GM18873 (cell line): ENCODE results near the gene CKM.

Experiments
- ATAC-seq: cut with Tn5 transposase; IDR thresholded peaks from one replicate; pipeline ENCODE4 v1.9.1; 2021; ENCODE audit warnings: mild to moderate bottlenecking, moderate library complexity, moderate number of reproducible peaks; ENCODE audit not compliant: unreplicated experiment, low FRiP score

CKM gene

DNA sequence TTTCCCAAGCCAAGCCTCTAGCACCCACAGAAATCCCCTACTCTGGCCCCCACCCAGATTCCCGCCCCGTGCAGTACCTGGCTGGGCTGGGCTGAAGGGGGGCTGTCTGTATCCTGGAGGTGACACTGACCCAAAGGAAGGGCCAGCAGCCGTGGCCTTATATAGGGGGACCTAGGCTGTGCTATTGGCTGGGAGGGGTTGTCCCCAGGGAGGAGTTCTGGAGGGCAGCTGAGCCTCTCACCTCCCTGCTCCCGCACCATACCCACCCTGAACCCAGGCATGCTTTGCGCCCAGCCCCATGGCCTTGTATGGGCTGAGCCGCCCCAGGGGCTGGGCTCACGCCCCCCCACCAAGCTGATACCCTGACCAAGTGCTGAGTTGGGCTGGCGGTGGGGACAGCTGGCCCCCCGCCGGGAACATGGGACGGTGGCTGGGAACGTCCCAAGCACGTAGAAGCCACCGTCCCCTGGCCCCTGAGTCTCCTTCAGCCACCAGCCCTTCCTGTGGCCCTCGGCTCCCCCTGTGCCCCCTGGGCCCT is at the start of gene CKM:
TSS of gene CKM (minus strand) at position 132 of the 538 bp plus-strand sequence. CDS start 3,162 bp downstream, outside the sequence.
- no peak for ATAC-seq

DNA sequence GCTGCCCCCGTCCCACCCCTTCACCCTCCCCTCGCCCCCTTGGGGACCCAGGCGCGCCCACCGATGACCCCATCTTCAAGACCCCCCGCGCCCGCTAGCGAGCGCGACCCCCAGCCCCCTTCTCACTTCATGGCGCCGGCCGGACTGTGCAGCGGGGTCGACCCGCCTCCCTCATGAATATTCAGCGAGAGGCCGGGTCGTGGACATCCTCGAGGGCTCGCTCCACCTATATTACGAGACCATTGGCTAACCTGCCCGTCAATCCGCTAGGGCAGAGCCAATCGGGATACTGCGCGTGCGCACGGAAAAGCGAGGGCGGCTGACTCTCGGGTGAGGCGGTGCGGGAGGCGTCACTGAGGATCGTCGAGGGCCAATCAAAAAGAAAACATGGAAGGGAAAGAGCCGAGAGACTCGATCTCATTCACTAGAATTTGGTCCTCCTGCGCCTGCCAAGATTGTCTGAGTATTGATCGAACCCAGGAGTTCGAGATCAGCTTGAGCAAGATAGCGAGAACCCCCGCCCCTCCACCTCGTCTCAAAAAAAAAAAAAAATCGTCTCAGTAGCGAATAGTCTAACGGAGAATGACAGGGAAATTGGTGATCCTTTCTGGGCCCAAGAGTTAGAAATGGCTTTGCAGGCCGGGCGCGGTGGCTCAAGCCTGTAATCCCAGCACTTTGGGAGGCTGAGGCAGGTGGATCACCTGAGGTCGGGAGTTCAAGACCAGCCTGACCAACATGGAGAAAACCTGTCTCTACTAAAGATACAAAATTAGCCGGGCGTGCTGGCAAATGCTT is 47.9 kb upstream of the CKM start, which contains the start of gene ERCC2:
TSS of gene ERCC2 (minus strand) at position 164 of the 795 bp plus-strand sequence. CDS start at position 131, 33 bp downstream.
- peak; percentile 91 for ATAC-seq

DNA sequence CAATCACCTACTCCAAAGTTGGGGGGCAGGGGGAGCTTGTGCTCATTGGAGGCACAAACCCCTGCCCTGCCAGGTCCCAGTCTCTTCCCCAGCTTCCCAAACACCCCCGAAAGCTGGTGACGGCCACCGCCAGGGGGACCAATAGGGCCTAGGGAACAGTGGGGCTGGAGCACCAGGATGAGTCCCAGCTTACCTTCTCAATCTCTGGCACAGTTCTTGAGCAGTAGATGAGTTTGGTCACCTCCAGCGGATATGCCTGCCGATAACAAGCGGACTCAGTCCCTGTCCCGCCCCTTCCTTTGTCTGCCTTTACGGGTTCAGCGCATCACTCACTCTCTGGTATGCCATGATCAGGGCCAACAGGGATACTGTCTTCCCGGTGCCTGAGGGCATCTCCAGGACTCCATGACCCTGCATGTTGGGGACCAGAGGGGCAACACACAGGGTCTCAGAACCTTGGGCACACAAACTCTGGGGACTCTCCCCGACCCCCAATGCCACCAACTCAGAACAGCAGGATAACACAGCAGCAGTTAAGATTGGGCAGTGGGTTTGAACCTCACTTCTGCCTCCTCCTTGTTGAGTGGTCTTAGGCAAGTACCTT is 46.2 kb upstream of the CKM start:
- ATAC-seq, result no peak

DNA sequence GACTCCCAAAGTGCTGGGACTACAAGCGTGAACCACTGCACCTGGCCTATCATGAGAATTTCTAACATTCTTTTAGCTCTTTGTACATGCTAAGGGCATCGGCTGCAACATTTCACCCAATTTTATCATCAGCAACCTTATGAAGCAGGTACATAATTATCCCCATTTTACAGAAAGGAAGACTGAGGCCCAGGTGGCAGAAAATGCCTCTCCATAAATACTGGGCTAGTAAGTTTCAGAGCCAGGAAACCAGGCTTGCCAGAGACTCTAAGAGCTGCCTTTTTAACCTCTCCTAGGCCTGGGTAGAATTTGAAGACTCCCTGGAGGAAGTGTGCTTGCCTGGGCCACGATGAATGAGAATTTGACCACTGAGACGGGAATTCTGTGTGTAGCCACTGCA is 45.5 kb upstream of the CKM start:
- no peak for ATAC-seq

DNA sequence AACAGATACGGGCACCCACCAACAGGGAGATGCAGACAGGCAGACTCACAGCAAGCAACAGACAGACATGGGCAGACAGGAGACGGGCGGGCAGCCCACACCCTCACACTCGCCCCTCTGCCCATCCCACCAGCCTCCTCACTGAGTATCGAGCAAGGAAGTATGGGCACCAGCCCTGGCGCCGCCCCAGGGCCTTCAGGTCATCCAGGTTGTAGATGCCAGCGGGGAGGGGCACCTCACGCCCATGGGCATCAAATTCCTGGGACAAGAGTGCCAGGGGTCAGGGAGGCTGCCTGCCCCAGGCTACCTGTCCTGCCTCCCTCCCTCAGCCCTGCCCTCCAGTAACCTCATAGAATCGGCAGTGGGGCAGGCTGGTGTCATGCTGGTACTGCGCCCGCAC is 42.0 kb upstream of the CKM start:
- no peak for ATAC-seq

DNA sequence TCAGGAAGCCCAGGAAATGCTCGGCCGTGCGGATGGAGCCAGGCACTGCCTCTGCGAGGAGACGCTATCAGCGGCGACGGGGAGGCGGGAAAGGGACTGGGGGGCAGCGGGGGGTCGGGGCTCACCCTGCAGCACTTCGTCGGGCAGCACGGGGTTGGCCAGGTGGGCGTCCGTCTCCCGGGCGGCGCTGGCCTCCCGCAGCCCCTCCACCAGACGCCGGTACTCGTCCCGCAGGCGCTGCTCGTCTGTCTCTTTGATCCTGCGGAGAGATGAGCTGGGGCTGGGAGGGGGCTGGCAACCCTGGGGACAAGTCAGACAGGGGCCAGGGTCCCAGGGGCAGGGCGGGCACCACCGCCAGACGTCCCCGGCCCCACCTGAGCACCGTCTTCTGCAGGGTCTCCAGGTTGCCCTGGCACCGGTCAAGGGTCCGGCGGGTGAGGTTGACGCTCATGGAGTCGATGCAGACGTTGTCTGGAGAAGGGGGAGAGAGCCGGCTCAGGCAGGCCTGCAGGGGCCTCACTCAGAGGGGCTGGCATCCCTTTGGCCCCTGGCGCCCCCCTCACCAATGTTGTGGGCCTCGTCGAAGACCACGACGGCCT is 41.3 kb upstream of the CKM start:
- ATAC-seq, result no peak

DNA sequence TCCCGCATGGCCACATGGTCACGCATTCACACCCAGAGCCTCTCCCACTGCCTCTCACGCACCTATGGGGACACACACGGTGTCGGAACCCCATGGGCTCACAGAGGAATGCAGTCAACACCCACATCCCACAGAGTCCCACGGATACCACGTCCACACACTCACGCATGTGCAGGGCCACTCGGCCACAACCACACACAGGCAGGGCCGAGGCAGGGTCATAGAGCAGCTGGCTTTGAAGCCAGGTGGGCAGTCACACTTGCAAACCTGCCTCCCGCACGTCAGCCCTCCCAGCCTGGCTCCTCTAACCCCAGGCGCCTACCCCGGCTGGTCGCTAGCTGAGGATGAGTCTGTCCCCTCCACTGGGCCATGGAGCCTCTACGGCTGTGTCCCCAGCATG is 39.6 kb upstream of the CKM start:
- ATAC-seq, result no peak

DNA sequence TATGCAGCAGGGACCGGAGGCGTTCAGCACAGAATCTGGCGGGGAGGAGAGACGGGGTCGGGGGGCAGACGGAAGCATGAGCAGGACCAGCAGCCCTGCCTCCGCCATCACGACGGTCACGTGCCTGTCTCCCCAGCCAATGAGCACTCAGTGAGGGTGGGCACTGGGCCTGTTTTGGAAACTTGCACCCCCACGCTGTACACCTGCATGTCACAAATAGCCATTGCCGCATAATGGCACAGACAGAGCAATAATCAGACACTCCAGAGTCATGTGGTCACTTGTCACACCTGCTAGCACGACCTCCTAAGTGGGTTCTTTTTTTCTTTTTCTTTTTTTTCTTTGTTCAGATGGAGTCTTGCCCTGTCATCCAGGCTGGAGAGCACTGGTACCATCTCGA is 38.9 kb upstream of the CKM start:
- ATAC-seq, result no peak

DNA sequence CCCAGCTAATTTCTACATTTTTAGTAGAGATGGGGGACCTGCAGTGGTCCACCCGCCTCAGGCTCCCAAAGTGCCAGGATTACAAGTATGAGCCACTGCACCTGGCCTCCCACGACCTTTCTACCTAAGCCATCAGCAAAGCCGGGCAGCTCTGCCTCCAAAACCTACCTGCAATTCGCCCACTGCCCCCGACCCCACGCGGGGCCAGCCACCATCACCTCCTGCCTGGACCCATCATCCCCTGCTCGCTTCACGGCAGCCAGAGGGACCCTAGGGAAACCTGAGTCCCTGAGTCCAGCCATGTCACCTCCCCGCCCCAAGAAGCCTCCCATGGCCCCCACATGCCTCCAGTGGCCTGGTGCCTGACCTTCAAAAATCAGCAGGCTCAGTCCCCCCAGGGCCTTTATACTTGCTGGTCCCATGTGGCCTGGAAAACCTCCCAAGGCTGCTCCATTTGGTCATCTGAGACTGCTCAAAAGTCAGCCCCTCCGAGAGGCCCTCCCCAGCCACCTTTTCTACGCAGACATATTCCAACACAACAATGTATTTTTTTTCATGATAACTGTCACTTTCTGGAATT is 35.6 kb upstream of the CKM start:
- ATAC-seq, result no peak

DNA sequence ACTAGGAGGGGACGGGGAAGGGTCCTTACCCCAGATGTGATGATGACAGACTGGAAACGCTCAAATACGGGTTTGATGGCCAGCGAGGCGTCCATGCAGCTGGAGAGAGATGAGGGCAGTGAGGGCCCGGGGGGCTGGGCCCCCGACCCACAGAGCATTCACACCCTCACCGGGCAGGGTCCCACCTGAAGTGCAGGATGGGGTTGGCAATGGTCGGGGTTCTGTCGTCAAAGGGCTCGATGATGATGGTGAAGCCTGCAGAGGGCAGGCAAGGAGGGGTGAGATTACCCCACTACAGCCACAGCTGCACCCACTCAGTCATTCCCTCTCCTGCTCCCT is 34.7 kb upstream of the CKM start:
- ATAC-seq, result no peak

DNA sequence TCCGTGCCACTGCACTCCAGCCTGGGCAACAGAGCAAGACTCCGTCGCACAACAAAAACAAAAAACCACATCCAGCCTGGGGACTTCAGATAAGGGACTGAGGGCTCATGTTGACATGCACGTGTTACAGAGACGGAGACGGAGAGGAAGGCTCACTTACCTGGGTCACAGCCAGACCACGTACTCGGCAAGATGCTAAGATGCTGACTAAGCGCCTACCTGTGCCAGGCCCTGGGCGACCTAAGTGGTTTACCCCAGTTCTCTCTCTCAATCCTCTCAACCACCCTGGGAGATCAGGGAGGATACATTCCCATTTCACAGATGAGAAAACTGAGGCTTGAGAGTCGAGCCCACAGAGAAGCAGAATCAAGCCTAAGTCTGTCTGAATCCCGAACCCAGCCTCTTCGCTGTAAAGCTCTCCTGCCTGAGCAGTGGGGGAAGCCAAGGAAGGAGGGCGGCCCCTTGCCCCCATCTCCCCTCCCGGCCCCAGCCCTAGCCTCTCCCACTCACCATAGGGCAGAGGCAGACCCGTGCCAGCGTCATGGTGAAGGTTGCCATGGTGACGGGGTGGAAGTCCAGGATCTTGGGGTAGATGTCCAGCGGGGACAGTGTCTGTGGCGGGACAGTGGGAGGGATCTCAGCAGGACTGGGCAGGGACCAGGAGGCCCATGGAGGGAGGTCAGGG is 34.2 kb upstream of the CKM start:
- no peak for ATAC-seq

DNA sequence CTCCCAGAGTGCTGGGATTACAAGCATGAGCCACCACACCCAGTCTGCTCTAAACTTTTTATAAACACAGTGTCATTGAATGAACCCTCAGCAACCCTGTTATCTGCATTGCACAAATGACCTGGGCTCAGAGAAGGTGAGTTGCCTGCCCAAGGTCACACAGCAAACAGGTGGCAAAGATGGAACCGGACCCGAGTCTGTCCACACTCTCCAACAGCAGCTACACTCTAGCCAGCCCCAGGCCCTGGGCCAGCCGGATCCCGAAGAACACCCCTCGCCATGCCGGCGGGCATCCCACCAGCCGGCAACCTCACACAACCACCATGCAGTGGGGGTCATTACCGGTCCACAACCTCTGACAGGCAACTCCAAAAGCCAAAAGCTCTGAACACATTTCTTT is 33.2 kb upstream of the CKM start:
- no peak for ATAC-seq

DNA sequence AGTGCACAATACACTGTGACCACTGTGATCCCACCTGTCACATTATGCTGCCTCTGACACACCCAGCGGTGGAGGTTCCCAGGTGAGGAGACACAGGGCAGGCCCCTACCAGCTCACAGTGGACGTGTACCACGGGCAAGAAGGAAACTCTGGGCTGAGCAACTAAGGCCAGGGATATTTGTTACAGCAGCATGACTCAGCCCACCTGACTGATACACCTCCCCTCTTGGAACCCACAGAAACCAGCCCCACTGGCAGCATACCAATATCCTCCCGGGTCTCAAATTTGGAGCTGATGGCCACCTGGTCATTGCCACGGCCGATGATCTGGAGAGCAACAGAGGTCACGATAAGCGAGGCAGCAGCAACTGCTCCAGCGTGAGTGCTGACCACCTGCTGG is 32.7 kb upstream of the CKM start:
- ATAC-seq, result no peak

DNA sequence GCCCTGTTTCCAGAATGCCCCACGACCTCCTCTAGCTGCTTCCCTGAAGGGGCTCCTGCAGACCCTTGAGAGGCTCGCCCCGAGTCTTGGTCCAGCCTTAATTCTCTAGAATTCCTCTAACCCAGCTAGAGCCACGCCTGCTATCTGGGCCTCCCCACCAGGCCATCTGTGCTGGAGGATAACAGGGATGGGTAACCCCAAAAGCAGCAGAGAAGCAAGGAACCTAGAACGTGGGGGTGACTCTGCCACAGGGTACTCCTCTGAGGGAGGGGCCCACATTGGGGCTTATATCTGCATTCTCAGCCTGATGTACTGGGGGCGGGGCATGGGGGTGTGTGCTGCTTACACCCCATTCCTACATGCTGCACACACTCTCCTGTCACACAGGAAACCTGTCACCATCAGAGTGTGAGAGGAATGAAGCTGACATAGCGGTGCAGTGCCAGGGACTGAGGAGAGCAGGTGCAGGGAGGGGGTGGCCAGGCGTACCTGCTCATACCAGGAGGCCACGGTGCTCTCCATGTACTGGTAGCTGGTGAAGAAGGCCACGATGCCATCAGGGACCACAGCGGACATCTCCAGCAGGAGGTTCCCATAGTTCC is 31.7 kb upstream of the CKM start:
- ATAC-seq, result no peak

DNA sequence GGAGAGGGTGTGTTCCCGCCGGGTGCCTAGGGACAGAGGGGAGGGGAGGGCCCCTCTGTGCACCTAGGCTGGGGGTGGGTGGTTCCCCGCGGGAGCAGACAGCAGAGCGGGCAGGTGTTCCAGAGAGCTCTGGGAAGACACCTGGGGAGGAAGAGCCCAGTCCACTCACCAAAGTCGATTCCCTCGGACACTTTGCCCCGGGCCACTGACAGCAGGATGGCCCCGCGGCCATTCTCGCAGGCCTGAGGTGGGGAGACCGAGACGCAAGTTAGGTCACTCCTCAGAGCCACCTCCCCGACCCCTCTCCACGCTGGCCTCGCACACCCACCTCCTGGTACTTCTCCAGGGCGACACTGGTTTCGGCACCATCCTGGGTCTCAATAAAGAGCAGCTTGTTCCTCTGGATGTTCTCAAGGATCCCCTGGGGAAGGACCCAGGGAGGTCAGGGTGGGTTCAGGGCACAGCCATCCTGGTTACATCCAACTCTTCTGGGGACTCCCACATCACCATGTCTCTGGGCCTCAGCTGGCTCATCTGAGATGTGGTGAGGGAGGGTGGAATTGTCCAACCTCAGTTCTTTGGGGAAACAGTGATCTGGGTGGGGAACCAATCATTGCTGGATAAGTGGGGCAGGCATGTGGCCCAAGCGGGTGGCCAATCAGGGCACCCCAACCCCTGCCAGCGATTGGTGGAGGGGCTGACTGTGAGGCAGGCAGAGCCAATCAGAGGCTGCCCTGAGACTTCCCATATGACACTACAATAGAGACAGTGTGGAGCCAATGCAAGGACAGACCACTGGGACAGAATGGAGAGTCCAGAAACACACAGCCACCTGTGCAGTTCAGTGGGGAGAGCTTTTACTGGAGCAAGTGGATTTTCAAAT is 30.5 kb upstream of the CKM start:
- ATAC-seq, result no peak

DNA sequence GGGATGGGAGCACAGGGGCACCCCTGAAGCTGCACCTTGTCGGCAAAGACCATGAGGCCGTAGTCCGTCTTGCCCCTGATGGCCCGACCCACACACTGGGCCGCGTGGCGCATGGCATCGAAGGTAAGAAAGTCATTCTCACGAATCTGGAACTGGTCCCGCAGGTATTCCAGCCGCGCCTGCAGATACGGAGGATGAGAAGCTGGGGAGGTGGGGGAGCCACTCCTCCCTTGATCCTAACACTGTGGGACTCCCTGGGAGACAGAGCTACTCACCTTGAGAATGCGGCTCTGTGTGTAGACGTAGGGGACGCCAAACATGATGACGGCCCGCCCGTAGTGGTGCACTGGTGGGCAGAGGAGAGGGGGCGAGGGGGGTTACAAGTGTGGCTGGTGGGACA is 29.8 kb upstream of the CKM start:
- ATAC-seq, result no peak

DNA sequence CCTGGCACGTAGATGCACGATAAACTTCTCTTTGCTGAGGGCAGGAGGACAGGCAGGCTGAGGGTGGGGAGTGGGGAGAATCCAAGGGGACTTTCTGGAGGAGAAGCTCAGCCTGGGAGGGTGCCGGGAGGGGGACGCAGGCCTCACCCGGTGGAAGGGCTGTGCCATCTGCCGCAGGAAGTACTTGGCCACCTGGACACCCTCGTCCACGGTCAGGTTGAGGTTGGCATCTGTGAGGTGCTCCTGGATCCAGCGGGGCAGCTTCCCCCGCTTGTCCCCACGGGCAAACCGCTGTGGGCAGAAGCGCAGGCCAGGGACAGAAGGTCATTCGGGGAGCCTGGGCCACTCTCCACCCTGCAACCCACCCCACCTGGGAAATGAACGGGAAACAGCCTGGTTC is 29.4 kb upstream of the CKM start:
- no peak for ATAC-seq

DNA sequence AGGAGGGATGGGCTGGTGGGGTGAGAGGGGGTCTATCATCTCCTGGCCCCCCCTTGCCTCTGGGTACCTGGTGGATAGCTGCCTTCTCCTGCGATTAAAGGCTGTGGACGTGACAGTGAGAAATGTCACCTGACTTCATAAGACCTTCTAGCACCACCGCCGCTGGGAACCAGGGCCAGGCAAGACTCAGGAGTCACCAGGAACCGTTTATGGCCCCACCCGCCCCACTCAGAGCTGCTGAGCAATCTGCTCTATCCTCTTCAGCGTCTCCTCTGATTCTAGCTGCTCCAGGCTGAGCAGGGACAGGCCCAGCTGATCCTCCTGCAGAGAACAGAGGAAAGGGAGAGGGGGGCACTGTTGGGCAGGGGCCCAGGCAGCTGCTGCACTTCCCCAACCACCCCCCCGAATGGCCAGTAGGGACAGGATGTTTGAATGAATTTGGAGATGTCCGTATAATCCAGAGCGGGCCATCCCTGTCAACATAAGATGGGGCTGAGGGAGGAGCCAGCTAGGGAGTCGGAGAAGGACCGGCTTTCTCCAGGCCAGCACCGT is 28.8 kb upstream of the CKM start:
- ATAC-seq, result no peak

DNA sequence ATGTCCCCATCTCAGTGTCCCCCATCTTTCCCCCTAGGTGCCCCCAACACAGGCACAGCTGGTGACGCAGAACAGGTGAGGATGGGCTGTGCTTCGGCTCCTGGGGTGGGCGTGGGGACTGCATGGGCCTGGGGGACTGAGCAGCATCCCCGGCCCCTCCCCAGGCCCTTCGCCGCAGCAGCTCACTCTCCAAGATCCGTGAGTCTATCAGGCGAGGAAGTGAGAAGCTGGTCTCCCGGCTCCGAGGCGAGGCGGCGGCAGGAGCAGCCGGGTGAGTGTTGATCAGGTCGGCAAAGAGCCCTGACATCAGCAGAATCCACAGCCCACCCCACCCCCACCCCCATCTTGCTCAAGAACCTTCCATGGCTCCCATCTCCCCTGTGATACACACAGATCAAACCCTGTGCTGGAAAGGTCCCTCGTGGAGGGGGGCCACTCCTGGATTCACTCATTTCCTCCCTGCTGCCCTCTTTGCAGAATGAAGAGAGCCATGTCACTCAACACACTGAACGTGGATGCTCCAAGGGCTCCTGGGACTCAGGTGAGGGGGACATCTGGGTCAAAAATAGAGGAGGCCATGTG is 27.9 kb upstream of the CKM start:
- no peak for ATAC-seq
